NCI-H1048 (cell line): ENCODE measurements around the gene CD84.
A peak's percentile ranks its signal among the peaks of the same experiment; 100 is the strongest.
"Not testable (repeated sequence)": the region's sequence is repeated elsewhere in the genome, so short reads cannot be mapped to it uniquely, and the experiment has no call there.

Source experiments
- DNase-seq: peaks from one replicate; lab custom pipeline; 2025; lab: John Stamatoyannopoulos, UW

CD84 gene

DNA sequence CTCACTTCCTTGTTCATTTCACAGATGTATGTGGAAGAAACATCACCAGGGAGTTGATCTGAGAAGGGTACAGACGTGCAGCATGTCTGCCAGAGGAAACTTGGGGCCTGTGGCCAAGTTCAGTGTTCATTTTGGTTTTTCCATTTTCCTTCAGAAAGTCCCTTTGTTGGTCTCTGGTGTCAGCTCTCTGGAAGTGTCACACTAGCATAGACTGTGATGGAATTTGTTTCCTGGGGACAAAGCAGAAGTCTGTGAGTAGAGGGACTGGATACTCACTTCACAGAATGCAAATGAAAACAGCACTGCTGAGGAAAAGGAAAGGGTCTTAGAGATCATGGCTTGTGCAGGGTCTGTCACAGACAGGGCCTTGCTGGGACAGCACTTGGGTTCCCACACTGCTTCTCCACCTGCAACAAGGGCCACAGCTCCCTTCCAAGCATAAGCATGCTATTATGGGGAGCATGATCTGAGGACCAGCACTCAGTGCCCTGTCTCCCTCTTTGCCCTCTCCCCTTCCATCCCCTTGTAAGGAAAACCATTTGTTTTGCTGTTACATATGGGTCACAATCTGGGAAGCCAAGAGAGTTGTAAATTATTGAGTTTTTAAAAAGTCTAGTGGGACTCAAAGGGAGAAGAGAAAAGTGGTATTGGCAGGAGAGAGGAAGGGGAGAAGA, 31.4 kb upstream of the CD84 start:
- no peak for DNase-seq

DNA sequence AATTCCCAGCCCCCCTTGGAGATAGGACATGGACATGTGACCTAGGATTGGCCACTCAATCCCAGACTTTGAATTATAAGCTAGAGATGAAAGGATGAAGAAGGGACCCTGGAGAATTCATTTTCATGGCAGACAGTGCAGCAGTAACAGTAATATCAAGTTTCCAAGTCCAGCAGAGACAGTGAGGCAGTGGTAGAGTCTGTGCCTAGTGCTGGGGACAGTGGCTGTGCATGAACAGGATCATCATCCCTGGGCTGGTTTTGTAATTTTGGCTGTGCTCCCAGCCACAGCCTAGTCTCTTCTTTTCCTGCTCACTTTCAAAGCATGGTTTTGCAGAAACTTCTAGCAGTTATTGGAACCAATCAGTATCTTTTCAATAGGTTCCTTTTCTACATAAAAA, 29.6 kb upstream of the CD84 start:
- DNase-seq = no peak

DNA sequence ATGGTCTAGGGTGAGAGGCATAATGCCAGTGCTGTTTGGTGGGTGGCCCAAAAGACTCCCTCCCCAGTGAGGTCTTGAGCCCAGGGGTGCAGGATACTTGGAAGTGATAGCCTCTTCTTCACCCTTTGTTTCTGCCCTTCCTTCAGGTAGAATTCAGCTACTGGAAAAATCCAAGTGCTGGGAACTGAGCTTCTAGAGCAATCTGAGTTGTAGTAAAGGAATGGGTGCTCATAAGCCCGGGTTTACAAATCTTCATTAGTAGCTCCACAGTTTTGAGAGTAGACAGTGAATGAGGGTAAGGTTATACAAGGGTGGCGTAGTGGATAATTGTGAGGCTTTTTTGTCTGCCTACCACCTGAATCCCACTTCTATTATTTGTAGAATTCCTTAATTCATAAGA, 29.2 kb upstream of the CD84 start:
- no peak for DNase-seq

- no peak for DNase-seq
These were observed 28.8 kb upstream of the CD84 start for GRCh38 chr1:160608057-160608456.

DNA sequence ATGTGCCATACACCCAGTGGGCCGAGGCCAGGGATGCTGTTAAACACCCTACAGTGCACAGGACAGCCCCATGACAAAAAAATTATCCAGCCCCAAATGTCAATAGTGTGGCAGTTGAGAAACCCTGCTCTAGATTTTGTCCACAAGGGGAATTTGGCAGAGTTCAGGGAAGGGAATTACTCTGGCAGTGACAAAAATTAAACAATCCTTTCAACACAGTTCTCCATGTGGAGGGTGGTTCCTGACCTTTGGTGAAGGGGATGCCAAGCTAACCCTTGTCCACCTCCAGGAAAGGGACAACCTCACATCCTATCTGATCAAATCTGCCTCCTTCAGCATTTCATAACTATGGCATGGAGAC, 28.4 kb upstream of the CD84 start:
- no peak for DNase-seq

- peak; percentile 34 for DNase-seq
These were observed 27.8 kb upstream of the CD84 start for GRCh38 chr1:160607011-160607671.

- no peak for DNase-seq
These were observed 27.3 kb upstream of the CD84 start for GRCh38 chr1:160606611-160607010.

DNA sequence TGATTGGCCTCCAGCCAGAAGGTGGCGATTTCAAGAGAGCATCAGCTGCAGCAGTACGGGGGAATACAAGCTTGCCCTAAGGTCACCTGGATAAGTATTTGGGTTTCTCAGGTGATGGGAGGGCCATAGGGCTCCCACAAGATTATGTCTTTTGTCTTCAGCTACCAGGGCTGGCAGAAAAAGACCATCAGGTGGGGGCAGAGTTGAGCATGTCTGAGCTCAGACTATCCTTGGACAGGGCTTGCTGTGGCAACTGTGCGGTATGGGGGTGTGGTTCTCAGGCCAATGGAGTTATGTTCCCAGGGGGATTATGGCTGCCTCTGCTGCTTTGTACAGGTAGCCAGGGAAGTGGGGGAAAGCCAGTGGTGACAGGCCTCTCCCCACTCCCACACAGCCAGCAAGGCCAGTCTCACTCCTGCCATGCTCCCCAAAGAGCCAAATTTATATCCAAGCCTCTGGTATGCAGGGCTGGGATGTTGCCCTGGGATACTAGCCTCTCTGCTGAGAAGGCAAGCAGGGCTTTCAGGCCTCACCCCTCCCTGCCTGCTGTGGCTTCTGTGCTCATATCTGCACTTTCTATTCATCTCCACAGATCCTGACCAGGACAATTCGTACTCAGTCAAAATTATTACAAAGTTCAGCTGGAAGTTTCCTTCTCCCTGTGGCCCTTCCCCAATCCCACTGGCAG, 26.6 kb upstream of the CD84 start:
- DNase-seq = no peak

- no peak for DNase-seq
These were observed 25.9 kb upstream of the CD84 start for GRCh38 chr1:160605205-160605604.

DNA sequence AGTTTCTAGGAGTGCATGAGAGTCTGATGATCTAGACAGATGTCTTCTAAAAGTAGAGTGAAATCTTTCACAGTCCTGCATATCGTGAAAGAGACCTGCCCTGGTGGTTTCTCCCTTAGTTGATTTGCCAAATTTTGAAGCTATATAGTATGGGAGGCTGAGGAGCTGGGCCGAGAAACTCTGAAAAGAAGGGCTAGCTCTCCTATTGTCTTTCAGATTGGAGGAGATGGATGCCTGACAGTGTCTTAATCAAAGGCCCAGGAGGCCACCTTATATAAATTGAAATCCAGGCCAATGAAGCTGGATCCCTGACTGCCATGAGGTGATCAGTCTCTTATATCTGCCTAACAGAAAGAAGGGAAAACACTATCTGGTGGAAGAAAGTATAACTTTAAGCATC, 18.4 kb upstream of the CD84 start:
- DNase-seq = no peak

DNA sequence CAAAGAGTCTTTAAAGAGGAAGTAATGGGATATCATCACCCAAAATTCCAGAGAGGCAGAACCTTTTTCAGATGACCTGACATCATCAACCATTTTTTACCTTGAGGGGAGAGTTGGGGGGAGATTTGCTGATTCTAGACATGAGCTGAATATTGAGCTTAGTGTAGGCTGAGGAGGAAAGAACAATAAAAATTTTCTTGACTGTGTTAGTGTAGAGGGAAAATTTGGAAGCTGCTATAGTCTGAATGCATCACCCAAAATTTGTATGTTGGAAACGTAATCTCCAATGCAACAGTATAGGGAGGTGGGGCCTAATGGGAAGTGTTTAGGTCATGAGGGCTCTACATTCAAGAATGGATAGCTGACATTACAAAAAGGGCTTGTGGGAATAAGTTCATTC, 17.8 kb upstream of the CD84 start:
- no peak for DNase-seq

DNA sequence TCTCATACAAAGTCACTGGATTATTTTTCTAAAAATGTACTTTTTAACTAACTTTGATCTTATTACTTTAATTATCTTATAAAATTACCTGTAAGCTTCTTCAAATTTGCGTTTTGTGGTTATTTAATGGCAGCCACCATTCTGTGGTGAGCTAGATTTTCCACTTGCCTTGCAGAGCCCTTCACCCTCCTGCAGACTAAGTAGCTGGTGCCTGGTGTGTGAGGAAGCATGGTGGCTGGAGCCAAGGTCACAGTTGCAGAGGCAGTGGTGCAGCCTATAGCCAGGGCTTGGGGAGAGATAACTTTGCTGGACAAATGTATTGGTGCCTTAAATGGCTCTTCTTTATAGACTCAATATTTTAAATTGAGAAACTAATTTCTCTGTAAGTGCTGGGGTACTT, 11.2 kb upstream of the CD84 start:
- no peak for DNase-seq

GRCh38 chr1:160588468-160588867, 9.2 kb upstream of the CD84 start:
- DNase-seq = no peak

- DNase-seq = no peak
These were observed 5.5 kb upstream of the CD84 start for GRCh38 chr1:160584784-160585183.

DNA sequence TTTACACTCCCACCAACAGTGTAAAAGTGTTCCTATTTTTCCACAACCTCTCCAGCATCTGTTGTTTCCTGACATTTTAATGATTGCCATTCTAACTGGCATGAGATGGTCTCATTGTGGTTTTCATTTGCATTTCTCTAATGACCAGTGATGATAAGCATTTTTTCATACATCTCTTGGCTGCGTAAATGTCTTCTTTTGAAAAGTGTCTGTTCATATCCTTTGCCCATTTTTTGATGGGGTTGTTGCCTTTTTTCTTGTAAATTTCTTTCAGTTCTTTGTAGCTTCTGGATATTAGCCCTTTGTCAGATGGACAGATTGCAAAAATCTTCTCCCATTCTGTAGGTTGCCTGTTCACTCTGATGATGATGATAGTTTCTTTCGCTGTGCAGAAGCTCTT, 3.7 kb upstream of the CD84 start:
- DNase-seq = not testable (repeated sequence)

- no peak for DNase-seq
These were observed 2.7 kb upstream of the CD84 start for GRCh38 chr1:160581961-160582360.

- DNase-seq = no peak
These were observed 1.0 kb upstream of the CD84 start for GRCh38 chr1:160580221-160580812.

DNA sequence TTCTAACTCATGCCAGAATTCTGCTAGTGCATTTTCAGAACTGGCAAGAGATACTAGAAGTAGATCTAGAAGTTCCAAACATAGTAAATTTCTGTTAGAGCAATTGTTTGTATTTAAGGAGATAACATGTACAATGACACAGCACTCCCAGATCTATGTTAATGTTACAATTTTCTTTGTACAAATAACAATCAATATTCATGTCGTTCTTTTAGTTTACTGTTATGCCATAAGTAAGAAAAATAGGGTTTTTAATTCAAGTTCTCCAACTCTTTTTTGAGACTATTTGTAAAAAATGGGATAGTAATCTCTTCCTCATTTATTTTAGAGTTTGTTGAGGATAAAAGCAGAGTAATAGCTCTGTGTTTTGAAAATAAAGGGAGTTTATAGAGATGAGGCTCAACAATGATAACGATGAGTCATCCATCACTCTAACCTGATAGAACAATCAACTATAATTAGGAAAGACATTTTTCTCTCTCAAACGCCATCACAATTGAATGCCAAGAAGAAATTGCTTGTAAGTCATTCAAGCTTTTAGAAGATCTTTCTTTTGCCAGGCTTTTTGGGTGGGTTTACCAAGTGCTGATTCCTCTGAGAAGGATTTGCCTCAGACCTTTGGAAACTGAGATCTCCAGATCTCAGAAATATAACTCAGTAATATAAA, 638 bp downstream of the CD84 start:
- no peak for DNase-seq

DNA sequence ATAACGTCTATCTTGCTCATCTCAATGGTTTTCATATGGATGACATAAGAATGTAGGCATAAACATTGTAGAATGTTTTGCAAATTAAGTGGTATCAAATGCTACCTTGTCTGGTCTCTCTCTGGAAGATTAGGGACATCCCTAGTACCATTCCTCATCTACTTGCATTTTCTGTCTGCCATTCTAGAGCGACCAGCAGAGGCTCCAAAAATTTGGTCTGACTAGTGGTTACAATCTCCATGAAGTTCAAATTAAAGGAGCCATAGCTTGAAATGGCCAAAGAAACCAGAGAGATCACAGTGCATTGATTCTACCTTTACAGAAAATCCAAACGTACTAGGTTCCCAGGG, 1.1 kb downstream of the CD84 start:
- DNase-seq = no peak

- no peak for DNase-seq
These were observed 1.6 kb downstream of the CD84 start for GRCh38 chr1:160577671-160578070.

- DNase-seq = no peak
These were observed 2.4 kb downstream of the CD84 start for GRCh38 chr1:160576884-160577283.

- DNase-seq = no peak
These were observed 2.9 kb downstream of the CD84 start for GRCh38 chr1:160576390-160576789.
